Keratinocyte (primary cell): Measurements from ENCODE around the gene ELAVL2. TPM values are rescaled to one million over a fixed set of nuclear protein-coding genes. Genes with fewer than 3 reads are reported as not detected.

Experiments used
- DNase-seq: peaks from one replicate; pipeline ENCODE4 v3.0.0-alpha.2; 2011; ENCODE audit warnings: low read depth, missing footprints, low spot score
- FAIRE-seq: peaks from 2 replicates; lab custom pipeline; 2011; peaks lifted over from hg19 to GRCh38; lab: Jason Lieb, UNC
- H2AFZ ChIP-seq: 2 replicates; pipeline ENCODE4 v1.6.0; 2012; ENCODE audit warnings: low read length, control low read depth, inconsistent platforms; ENCODE audit not compliant: control insufficient read depth
- H3K27ac ChIP-seq: 2 replicates; pipeline ENCODE4 v1.5.1; 2011; ENCODE audit warnings: low read length; ENCODE audit not compliant: control insufficient read depth, insufficient read depth
- H3K27me3 ChIP-seq: 3 replicates; pipeline ENCODE4 v1.6.0; 2011; ENCODE audit warnings: low read length; ENCODE audit not compliant: control insufficient read depth, insufficient read depth; ENCODE audit errors: extremely low read depth
- H3K36me3 ChIP-seq, 2 experiments: 2 replicates in 1 of 2; 3 replicates in 1 of 2; pipeline ENCODE4 v1.5.1; 2011; ENCODE audit warnings: low read length in 2 of 2, mild to moderate bottlenecking in 1 of 2; ENCODE audit not compliant: control insufficient read depth in 2 of 2, insufficient read depth in 2 of 2; ENCODE audit errors: extremely low read depth in 1 of 2
- H3K4me1 ChIP-seq: 3 replicates; pipeline ENCODE4 v1.5.1; 2011; ENCODE audit warnings: low read length; ENCODE audit not compliant: control insufficient read depth, insufficient read depth; ENCODE audit errors: extremely low read depth
- H3K4me2 ChIP-seq: 3 replicates; pipeline ENCODE4 v1.6.0; 2011; ENCODE audit warnings: low read depth, low read length; ENCODE audit not compliant: control insufficient read depth, insufficient read depth; ENCODE audit errors: extremely low read depth
- H3K4me3 ChIP-seq, 3 experiments: fragments of 200-600 bp in 1 of 3; sonication (generic) in 1 of 3; 2 replicates in 2 of 3; 3 replicates in 1 of 3; pipeline ENCODE4 v1.5.1; 2011 to 2016; ENCODE audit warnings: low read length in 3 of 3, mild to moderate bottlenecking in 3 of 3, control low read depth in 2 of 3, inconsistent platforms in 1 of 3, low read depth in 1 of 3, mixed read lengths in 1 of 3, mixed run types in 1 of 3, moderate library complexity in 1 of 3; ENCODE audit not compliant: control insufficient read depth in 2 of 3, insufficient read depth in 2 of 3; ENCODE audit errors: extremely low read depth in 1 of 3
- H3K79me2 ChIP-seq: 2 replicates; pipeline ENCODE4 v1.6.0; 2012; ENCODE audit warnings: low read length; ENCODE audit not compliant: control insufficient read depth, insufficient read depth
- H3K9ac ChIP-seq: 3 replicates; pipeline ENCODE4 v1.6.0; 2011; ENCODE audit warnings: low read length; ENCODE audit not compliant: control insufficient read depth, insufficient read depth; ENCODE audit errors: extremely low read depth
- H3K9me1 ChIP-seq: 3 replicates; pipeline ENCODE4 v1.6.0; 2011; ENCODE audit warnings: low read length; ENCODE audit not compliant: control insufficient read depth, insufficient read depth; ENCODE audit errors: extremely low read depth
- H3K9me3 ChIP-seq: 2 replicates; pipeline ENCODE4 v1.5.1; 2012; ENCODE audit warnings: low read depth, low read length; ENCODE audit not compliant: control insufficient read depth
- H4K20me1 ChIP-seq: 3 replicates; pipeline ENCODE4 v1.6.0; 2011; ENCODE audit warnings: low read length; ENCODE audit not compliant: control insufficient read depth, insufficient read depth; ENCODE audit errors: extremely low read depth
- EZH2 ChIP-seq: IDR thresholded peaks from one replicate; pipeline ENCODE4 v1.6.1; 2012; ENCODE audit warnings: inconsistent platforms, mild to moderate bottlenecking, low read length, moderate library complexity
- dilution Hi-C: fragments of 300-500 bp; cut with MboI; formaldehyde crosslinking; loops from one replicate; pipeline ENCODE4 v1.7.0; 2020; ENCODE audit warnings: low sequenced_read_pairs; ENCODE audit not compliant: extremely low pct_ligation_motif_present
- polyA plus RNA-seq, 5 experiments: library from polyadenylated mRNA; depleted of rRNA in 3 of 5; stranded (reverse) in 3 of 5; stranded (forward) in 1 of 5; unstranded in 1 of 5; fragments of >200 nt; gene quantifications; 1 replicate in 1 of 5; 2 replicates in 3 of 5; 3 replicates in 1 of 5; pipeline versions ENCODE4 v1.2.1 to v1.2.3, GENCODE V29; 2011 to 2012; ENCODE audit warnings: missing spikeins in 2 of 5, low read depth in 1 of 5, low replicate concordance in 1 of 5
- TF ChIP-seq, protein P1 (sequence below), 3 experiments: IDR thresholded peaks in 1 of 3; conservative IDR thresholded peaks in 1 of 3; optimal IDR thresholded peaks in 1 of 3; 2 replicates in 2 of 3; 3 replicates in 1 of 3; pipeline versions ENCODE3 to v1.5.1; 2011; ENCODE audit warnings: low read length in 3 of 3, mild to moderate bottlenecking in 3 of 3, moderate library complexity in 2 of 3, control low read depth in 1 of 3, inconsistent platforms in 1 of 3; ENCODE audit not compliant: insufficient read depth in 2 of 3; ENCODE audit errors: extremely low read depth in 1 of 3

The ELAVL2 gene
- polyA plus RNA-seq, 1 donor (not counting 4 experiments of a cell fraction or from before 2014, with no cell fraction given) = 4.3 TPM

DNA sequence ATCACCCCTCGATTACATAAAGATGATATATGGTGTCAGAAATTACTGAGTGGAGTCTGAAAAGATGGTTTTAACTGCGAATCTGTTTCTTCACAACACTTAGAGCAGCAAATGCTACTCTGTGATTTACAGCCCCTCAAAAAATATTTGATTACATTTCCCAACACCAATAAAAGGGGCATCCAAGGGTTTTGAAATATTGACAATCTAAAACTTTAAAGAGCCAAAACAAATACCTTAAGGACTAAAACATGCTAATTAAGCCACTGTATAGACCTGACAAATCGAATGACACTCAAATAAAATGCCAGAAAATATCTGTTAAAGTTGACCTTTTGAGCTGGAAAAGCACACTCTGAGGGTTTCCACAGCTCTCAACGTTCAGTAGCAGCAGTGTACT, 73.2 kb downstream of the ELAVL2 start:
- FAIRE-seq = no peak
- Histone ChIP-seq H3K4me2 (no peak overlapping the region), H3K9me1 (no peaks in the 10 kb centered on the region), H3K4me3 (no peak overlapping the region), H3K27me3 (no peaks in the 10 kb centered on the region), H2AFZ (no peak overlapping the region), H3K9ac (no peak overlapping the region), H3K9me3 (no peaks in the 10 kb centered on the region), H3K36me3 (no peaks in the 10 kb centered on the region), H3K4me1 (peaks cover 26% of the 10 kb centered on the region), H3K27ac (no peak overlapping the region), H4K20me1 (no peaks in the 10 kb centered on the region), H3K79me2 (no peaks in the 10 kb centered on the region)
- DNase-seq = no peak
- no peak for TF ChIP-seq EZH2
- TF ChIP-seq, protein P1, sequence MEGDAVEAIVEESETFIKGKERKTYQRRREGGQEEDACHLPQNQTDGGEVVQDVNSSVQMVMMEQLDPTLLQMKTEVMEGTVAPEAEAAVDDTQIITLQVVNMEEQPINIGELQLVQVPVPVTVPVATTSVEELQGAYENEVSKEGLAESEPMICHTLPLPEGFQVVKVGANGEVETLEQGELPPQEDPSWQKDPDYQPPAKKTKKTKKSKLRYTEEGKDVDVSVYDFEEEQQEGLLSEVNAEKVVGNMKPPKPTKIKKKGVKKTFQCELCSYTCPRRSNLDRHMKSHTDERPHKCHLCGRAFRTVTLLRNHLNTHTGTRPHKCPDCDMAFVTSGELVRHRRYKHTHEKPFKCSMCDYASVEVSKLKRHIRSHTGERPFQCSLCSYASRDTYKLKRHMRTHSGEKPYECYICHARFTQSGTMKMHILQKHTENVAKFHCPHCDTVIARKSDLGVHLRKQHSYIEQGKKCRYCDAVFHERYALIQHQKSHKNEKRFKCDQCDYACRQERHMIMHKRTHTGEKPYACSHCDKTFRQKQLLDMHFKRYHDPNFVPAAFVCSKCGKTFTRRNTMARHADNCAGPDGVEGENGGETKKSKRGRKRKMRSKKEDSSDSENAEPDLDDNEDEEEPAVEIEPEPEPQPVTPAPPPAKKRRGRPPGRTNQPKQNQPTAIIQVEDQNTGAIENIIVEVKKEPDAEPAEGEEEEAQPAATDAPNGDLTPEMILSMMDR (optimal IDR thresholded peaks at IDR 0.05 in 1 of 3, IDR thresholded peaks at IDR 0.05 in 1 of 3, conservative IDR thresholded peaks at IDR 0.05 in 1 of 3; ENCODE audit: extremely low read depth in 1 of 3, insufficient read depth in 2 of 3, low read length in 3 of 3) = no peak
- dilution Hi-C loops = no loop called here

DNA sequence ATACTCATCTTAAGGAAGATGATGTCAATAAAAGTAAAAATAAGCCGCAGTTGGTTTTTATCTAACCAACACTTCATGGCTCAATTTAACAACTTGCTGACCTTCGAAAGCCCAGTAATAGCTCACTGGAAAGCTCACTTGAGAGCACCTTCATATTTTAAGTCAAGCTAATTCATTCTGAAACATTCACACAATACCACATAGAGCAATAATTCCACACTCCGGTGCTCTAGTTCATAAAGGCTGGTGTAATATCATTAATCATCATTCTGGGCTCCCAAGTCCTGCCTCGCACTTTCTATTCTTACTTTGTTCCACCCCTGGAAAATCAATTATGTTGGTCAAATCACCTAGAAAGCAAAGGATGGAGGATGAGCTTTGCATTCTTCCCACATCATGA, 74.4 kb downstream of the ELAVL2 start:
- dilution Hi-C loops = no loop called here
- Histone ChIP-seq H3K4me2 (no peak overlapping the region), H3K9me3 (no peaks in the 10 kb centered on the region), H3K27ac (no peak overlapping the region), H3K9ac (no peak overlapping the region), H3K4me3 (no peak overlapping the region), H3K4me1 (peaks cover 37% of the 10 kb centered on the region), H3K79me2 (no peaks in the 10 kb centered on the region), H4K20me1 (no peaks in the 10 kb centered on the region), H3K27me3 (no peaks in the 10 kb centered on the region), H3K9me1 (no peaks in the 10 kb centered on the region), H3K36me3 (no peaks in the 10 kb centered on the region), H2AFZ (no peak overlapping the region)
- TF ChIP-seq EZH2 = no peak
- TF ChIP-seq, protein P1 (optimal IDR thresholded peaks at IDR 0.05 in 1 of 3, IDR thresholded peaks at IDR 0.05 in 1 of 3, conservative IDR thresholded peaks at IDR 0.05 in 1 of 3; ENCODE audit: extremely low read depth in 1 of 3, insufficient read depth in 2 of 3, low read length in 3 of 3) = no peak
- no peak for FAIRE-seq
- DNase-seq = no peak
